Prostate gland (tissue), 2 donors: Measurements from ENCODE around the gene DDTL.

ENCODE experiments used
- CTCF ChIP-seq, 4 experiments: fragments of 200-600 bp in 2 of 4; fragments of 450-650 bp in 2 of 4; sonication (generic) in 2 of 4; IDR thresholded peaks; 1 replicate in 3 of 4; 2 replicates in 1 of 4; pipeline ENCODE4 v1.5.1; 2016 to 2019; ENCODE audit warnings: antibody characterized with exemption in 4 of 4, mild to moderate bottlenecking in 2 of 4, moderate library complexity in 2 of 4
- POLR2A ChIP-seq: fragments of 450-650 bp; IDR thresholded peaks from one replicate; pipeline ENCODE4 v1.6.1; 2016; ENCODE audit warnings: antibody characterized with exemption, mild to moderate bottlenecking

- TF ChIP-seq CTCF (IDR thresholded peaks at IDR 0.05) (peak in 2 of 4 experiments; percentile 23 to 30), POLR2A (no peak)
Observed at GRCh38 chr22:23984430-23984829, 17.7 kb downstream of the DDTL start.
